ENCODE data around the gene RPL3.
"Not testable (repeated sequence)": the region's sequence is repeated elsewhere in the genome, so short reads cannot be mapped to it uniquely, and the experiment has no call there.

DNA sequence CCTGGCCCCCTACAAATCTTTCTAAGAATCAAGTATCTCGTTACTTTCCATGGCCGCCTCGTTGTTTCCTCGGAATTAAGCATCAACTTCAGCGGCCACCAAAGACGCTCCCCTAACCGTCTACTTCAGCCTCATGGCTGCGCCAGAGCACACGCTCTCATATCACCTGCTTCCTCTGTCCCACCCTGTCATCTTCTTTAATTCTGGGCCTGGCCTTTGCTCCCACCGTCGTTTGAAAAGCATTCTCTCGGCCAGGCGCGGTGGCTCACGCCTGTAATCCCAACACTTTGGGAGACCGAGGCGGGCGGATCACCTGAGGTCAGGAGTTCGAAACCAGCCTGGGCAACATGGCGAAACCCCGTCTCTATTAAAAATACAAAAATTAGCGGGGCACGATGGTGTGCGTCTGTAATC lies 1.2 kb upstream of the RPL3 start:
- TF ChIP-seq EZH2 (IDR thresholded peaks at IDR 0.05; ENCODE audit: low read length) = not testable (repeated sequence)
- TF ChIP-seq, protein P1, sequence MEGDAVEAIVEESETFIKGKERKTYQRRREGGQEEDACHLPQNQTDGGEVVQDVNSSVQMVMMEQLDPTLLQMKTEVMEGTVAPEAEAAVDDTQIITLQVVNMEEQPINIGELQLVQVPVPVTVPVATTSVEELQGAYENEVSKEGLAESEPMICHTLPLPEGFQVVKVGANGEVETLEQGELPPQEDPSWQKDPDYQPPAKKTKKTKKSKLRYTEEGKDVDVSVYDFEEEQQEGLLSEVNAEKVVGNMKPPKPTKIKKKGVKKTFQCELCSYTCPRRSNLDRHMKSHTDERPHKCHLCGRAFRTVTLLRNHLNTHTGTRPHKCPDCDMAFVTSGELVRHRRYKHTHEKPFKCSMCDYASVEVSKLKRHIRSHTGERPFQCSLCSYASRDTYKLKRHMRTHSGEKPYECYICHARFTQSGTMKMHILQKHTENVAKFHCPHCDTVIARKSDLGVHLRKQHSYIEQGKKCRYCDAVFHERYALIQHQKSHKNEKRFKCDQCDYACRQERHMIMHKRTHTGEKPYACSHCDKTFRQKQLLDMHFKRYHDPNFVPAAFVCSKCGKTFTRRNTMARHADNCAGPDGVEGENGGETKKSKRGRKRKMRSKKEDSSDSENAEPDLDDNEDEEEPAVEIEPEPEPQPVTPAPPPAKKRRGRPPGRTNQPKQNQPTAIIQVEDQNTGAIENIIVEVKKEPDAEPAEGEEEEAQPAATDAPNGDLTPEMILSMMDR (optimal IDR thresholded peaks at IDR 0.05 in 1 of 3, IDR thresholded peaks at IDR 0.05 in 1 of 3, conservative IDR thresholded peaks at IDR 0.05 in 1 of 3; ENCODE audit: extremely low read depth in 1 of 3, insufficient read depth in 2 of 3, low read length in 3 of 3) = not testable (repeated sequence)
